Prostate gland (tissue), 2 donors: ENCODE measurements around the gene STK17A.

ENCODE experiments used
- CTCF ChIP-seq, 4 experiments: fragments of 200-600 bp in 2 of 4; fragments of 450-650 bp in 2 of 4; sonication (generic) in 2 of 4; IDR thresholded peaks; 1 replicate in 3 of 4; 2 replicates in 1 of 4; pipeline ENCODE4 v1.5.1; 2016 to 2019; ENCODE audit warnings: antibody characterized with exemption in 4 of 4, mild to moderate bottlenecking in 2 of 4, moderate library complexity in 2 of 4
- POLR2A ChIP-seq: fragments of 450-650 bp; IDR thresholded peaks from one replicate; pipeline ENCODE4 v1.6.1; 2016; ENCODE audit warnings: antibody characterized with exemption, mild to moderate bottlenecking

GRCh38 chr7:43550427-43550826 lies 32.5 kb upstream of the STK17A start:
- TF ChIP-seq CTCF (IDR thresholded peaks at IDR 0.05) (no peak), POLR2A (no peak)
